ENCODE results near the gene AHNAK2. TPM values are rescaled to one million over a fixed set of nuclear protein-coding genes. Genes with fewer than 3 reads are reported as not detected.
A peak's percentile ranks its signal among the peaks of the same experiment; 100 is the strongest.

Gene AHNAK2
- polyA plus RNA-seq, 3 donors, result 1.4 to 2.2 (median 2.0) TPM

DNA sequence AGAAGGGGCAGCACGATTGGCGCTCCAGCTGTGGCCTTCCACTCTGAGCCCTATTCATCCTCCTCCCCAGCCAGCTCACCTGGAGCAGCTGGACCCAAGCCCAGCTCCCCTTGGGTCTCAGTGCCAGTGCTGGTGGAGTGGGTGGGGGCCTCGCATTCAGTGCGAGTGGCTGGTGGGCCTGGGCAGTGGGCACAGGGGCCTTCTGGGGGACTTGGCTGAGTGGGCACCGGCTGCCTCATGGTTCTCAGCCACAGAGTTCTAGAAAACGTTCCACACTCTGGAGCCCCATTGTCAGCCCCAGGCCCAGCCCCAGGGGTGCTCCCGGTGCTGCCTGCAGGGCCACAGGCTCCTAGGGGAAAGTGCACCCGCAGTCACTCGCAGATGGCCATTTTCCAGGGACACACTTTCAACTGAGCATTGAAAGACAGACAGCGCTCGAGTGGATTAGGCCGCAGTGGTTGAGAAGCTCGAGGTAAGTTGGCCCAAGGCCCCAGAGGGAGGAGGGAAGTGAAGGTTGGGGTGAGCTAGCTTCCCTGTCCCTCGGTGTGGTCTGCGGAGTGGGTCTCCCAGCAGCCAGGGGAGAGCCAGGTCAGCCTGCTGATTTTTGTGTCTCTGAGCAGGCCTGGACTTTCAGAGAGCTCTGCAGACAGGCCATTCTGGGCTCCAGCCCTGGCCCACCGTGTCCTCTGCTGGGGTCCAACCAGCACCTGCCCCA is 11.2 kb upstream of the AHNAK2 start:
- DNase-seq (ENCODE audit: low read depth in 3 of 3, low spot score in 2 of 3), result no peak

DNA sequence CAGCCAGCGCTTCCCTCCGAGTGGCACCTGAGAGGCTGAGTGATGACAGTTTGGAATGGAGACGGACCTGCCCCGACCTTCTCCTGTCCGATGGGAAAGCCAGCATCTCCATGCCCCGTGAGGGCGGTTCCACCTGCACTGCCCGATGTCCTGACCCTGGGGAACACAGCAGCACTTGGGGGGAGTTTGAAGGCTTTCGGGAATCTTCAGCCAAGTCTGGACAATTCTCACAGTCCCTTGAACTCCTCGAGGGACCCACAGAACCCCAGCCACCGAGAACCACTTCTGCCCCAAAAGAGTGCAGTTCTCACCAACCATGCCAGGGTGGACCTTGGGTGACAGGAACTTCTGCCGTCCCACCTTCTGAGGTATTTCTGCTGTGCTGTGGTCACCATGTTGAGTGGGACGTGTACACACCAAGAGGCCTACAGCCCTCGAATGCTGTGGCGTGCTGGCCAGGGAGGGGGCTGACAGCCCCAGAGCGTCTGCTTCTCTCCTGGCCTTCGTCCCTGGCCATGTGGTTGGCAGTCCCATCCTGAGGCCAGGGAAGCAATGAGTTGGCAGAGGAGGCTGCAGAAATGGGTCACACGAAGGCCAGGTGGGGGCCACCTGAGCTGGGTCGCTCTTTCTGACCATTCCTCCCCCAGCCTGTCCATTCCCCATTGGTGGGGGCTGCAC is 8.5 kb upstream of the AHNAK2 start:
- DNase-seq (ENCODE audit: low read depth in 3 of 3, low spot score in 2 of 3), result no peak

DNA sequence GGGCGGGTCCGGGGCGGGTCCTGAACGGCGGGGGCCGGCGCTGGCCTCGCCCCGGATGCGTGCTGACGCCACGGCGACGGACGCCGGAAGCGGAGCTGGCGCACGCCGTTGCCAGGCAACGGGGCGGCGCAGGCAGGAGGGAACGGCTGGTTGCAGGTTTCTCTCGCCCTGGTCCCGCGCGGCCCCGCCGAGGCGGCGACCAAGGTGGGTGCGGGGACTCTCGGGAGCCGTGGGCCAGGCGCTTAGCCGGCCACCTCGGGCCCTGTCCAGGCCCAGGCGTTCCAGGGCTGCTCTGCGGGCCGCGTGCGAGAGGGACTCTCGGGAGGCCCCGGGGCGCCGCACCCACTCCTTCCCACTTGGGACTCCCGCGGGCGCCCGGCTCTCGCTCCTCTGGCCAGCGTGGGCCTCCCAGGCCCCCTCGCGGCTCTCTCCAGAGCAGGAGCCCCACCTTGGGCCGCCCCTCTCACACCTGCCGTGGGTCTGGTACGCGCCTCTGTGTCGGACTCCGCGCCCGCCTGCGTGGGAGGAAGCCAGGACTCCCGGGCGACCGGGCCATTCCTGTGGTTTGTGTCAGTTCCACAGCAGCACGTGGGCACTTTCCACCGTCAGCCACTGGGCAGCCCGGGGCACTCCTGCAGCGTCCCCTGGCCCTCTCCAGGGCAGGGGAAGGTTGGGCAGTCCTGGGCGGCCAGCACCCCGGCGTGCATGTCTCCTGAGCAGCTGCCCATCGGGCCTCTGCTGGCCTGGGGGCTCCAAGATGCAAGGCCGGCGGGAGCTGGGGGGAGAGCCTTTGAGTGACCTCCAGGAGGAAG is 7.7 kb upstream of the AHNAK2 start, which contains the start of gene CLBA1:
TSS of gene CLBA1 (plus strand) at position 114 of the 812 bp plus-strand sequence. CDS start at position 758, 644 bp downstream.
- peak; percentile 72 to 88 (median 84) for DNase-seq (ENCODE audit: low read depth in 3 of 3, low spot score in 2 of 3)

- DNase-seq (ENCODE audit: low read depth in 3 of 3, low spot score in 2 of 3), result no peak
Measured at GRCh38 chr14:104984056-104984894, 6.1 kb upstream of the AHNAK2 start.

- DNase-seq (ENCODE audit: low read depth in 3 of 3, low spot score in 2 of 3), result no peak
Measured at GRCh38 chr14:104983231-104983721, 5.1 kb upstream of the AHNAK2 start.

DNA sequence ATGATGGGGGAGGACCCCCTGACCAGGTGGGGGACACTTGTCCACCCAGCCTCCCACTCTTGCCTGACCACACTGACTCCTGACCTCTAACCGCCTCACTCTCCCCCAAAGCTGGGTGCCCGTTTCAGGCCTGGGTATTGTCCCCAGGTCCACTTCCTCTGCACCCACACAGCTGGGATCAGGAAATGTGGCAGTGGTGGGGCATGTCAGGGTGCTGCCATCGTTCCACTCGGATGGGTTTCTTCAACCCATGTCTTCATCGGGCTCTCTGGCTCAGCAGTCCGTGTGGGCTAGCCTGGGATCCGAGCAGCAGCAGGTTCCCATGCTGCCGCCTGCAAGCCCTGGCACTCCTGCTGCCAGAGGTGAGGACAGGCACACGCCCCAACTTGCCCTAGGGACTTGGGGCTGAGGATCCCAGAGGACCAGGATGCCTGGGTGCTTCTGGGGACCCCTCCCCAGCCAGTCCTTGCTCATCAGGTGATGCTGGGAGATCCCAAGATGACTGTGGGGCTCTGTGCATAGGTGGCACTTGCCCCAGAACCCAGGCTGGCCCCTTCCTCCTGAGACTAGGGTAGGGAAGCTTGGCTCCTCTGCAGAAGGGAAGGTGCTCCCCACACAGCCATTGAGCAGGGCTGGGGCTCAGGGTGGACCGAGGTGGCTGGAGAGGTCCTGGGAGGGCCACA is 4.5 kb upstream of the AHNAK2 start:
- DNase-seq (ENCODE audit: low read depth in 3 of 3, low spot score in 2 of 3), result no peak

- no peak for DNase-seq (ENCODE audit: low read depth in 3 of 3, low spot score in 2 of 3)
Measured at GRCh38 chr14:104981699-104982541, 3.7 kb upstream of the AHNAK2 start.

- no peak for DNase-seq (ENCODE audit: low read depth in 3 of 3, low spot score in 2 of 3)
Measured at GRCh38 chr14:104980611-104981531, 2.7 kb upstream of the AHNAK2 start.

DNA sequence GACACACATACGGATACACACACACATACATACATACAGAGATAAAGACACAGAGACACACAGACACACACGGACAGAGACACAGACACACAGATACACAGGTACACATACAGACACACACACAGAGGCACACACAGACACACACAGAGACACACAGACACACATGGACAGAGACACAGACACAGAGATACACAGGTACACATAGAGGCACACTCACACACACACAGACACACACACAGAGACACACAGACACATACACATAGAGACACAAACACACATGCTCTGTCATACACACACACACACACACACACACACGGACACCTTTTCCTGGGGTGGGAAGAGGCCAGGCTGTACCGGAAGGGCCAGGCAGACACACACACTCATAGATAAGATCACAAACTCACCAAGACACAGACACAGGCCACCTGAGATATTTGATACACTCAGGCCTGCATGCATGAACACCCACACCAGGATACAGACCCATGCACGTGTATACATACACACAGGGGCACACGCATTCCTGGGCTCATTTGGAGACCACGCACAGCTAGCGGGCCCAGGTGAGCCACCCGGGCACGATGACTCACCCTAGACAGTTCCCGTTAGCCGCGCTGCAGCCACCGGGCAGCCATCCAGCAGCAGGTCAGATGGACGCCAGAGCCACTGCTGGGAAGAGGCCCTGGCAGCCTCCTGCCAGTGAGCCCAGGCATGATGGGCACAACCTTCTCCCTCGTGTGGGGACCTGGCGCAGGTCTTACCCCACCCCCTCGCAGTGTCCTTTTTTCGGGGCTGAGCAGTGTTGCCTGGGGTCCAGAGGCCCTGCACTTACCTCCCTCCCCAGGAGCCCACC is 1.8 kb upstream of the AHNAK2 start:
- DNase-seq (ENCODE audit: low read depth in 3 of 3, low spot score in 2 of 3), result no peak

GRCh38 chr14:104978746-104979691 is 845 bp upstream of the AHNAK2 start:
- no peak for DNase-seq (ENCODE audit: low read depth in 3 of 3, low spot score in 2 of 3)

- DNase-seq (ENCODE audit: low read depth in 3 of 3, low spot score in 2 of 3), result no peak
Measured at GRCh38 chr14:104977008-104977680, 1.0 kb downstream of the AHNAK2 start.

GRCh38 chr14:104976198-104977007 is 1.8 kb downstream of the AHNAK2 start:
- no peak for DNase-seq (ENCODE audit: low read depth in 3 of 3, low spot score in 2 of 3)

- DNase-seq (ENCODE audit: low read depth in 3 of 3, low spot score in 2 of 3), result no peak
Measured at GRCh38 chr14:104975481-104976197, 2.5 kb downstream of the AHNAK2 start.

Measured in right renal cortex interstitium (tissue), 3 donors.